Adrenal gland (tissue), 12 donors: ENCODE results near the gene TLCD1. TPM values are rescaled to one million over a fixed set of nuclear protein-coding genes. Genes with fewer than 3 reads are reported as not detected.

ENCODE experiments used
- DNase-seq, 7 donors: peaks; one replicate each; pipeline ENCODE4 v3.0.0-alpha.2; 2019 to 2020
- H3K27ac ChIP-seq, 5 donors: fragments of 200-600 bp; sonication (generic) in 4 of 5; 1 replicate in 3 of 5; 2 replicates in 2 of 5; pipeline versions ENCODE4 v1.5.1 to v1.8.0; 2016 to 2020; ENCODE audit warnings: mild to moderate bottlenecking in 1 of 5
- H3K27me3 ChIP-seq: fragments of 200-600 bp; 2 replicates; pipeline ENCODE4 v1.8.0; 2021
- H3K36me3 ChIP-seq, 2 donors: fragments of 200-600 bp; replicated peaks in 1 of 2; 1 replicate in 1 of 2; 2 replicates in 1 of 2; pipeline versions ENCODE4 v1.5.1 to v1.8.0; 2018 to 2022
- H3K4me1 ChIP-seq, 2 donors: fragments of 200-600 bp; replicated peaks in 1 of 2; 1 replicate in 1 of 2; 2 replicates in 1 of 2; pipeline versions ENCODE4 v1.5.1 to v1.8.0; 2018 to 2021
- H3K4me3 ChIP-seq, 4 donors: fragments of 200-600 bp; sonication (generic) in 3 of 4; one replicate each; pipeline ENCODE4 v1.5.1; 2016 to 2018
- H3K9me3 ChIP-seq, 3 donors: fragments of 200-600 bp; sonication (generic) in 1 of 3; replicated peaks in 1 of 3; 1 replicate in 2 of 3; 2 replicates in 1 of 3; pipeline versions ENCODE4 v1.5.1 to v1.8.0; 2016 to 2021
- POLR2A ChIP-seq, 2 donors: fragments of 450-650 bp; IDR thresholded peaks; one replicate each; pipeline ENCODE4 v1.6.1; 2017; ENCODE audit warnings: antibody characterized with exemption in 2 of 2, mild to moderate bottlenecking in 2 of 2, moderate library complexity in 1 of 2
- WGBS, 4 donors: extraction: QIAGEN DNeasy Blood & Tissue Kit in 2 of 4; methylation state at CpG; one replicate each; pipeline versions ENCODE4 v1.1.5 to v1.1.7; 2013 to 2017; 5-methylcytosine and 5-hydroxymethylcytosine counted together
- intact Hi-C, 2 donors: fragments of 100-400 bp; cut with DNase I; formaldehyde crosslinking; loops; one replicate each; pipeline versions ENCODE4 v1.14.1 to v1.15.0; 2022 to 2023
- polyA plus RNA-seq, 3 donors: library from polyadenylated mRNA; stranded (reverse); fragments of 200-250 nt in 2 of 3; fragments of 350-450 nt in 1 of 3; fragmentation: Illumina TruSeq in 1 of 3; extraction: RNeasy Lipid Tissue Mini Kit (QIAGEN cat#74804) in 1 of 3; gene quantifications; one replicate each; pipeline ENCODE4 v1.2.3, GENCODE V29; 2013 to 2014
- total RNA-seq, 9 donors: library from RNA; depleted of rRNA in 4 of 9; stranded (reverse); fragments of >200 nt in 4 of 9; fragments of 120-200 nt in 1 of 9; fragmentation: NEBNext Ultra II Directional in 1 of 9; extraction: Animal tissue kit (Norgen Biotek cat#: 25700) in 1 of 9; gene quantifications; one replicate each; pipeline versions ENCODE4 v1.1.0 to v1.2.4, GENCODE V29; 2013 to 2023
- TF ChIP-seq, protein P1 (sequence below), 6 experiments: fragments of 450-650 bp in 4 of 6; fragments of 200-600 bp in 2 of 6; sonication (generic) in 1 of 6; IDR thresholded peaks; 1 replicate in 5 of 6; 2 replicates in 1 of 6; pipeline versions ENCODE4 v1.5.1 to v1.8.0; 2016 to 2021; ENCODE audit warnings: antibody characterized with exemption in 6 of 6, mild to moderate bottlenecking in 2 of 6, moderate library complexity in 1 of 6
- donor health status: healthy with polysubstance abuse.
- donor health status: Bipolar disorder and iron deficiency.
- donor health status: DM: yes; HTN: yes; CAD: no.
- donor health status: DM: no; HTN: no; CAD: no.
- donor health status: DM: no; HTN: no; CAD: no.
- donor health status: DM: yes; HTN: yes; CAD: no.

The TLCD1 gene
- total and polyA plus RNA-seq, 12 donors, result 0.52 to 18.8 (median 5.9) TPM

DNA sequence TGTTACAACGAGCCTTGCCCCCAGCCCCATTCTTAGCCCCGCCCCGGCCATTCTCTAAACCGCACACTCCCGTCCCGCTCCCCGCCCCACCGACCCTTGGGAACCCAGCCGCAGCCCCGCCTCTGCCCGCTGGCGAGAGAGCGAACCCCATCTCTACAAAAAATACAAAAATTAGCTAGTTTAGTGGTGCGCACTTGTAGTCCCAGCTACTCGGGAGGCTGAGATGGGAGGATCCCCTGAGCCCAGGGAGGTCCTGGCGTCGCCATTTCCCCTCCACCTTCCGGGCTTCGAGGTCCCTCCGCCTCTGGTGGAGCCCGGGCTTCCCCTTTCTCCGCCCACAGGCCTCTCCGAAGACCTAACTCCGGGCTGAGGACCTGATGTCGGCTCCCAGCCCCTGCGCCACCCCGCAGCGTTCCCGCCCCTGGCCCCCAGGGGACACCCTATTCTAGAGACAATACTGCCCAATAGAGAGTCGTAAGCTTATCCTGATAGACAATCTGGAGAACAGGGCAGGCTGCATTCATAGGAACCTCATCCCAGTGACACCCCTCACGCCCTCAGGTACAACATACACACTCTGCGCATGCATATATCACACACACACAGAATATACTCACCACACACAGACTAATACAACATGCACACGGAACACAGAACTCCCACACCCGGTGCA lies 13.9 kb downstream of the TLCD1 start:
- H3K4me1 ChIP-seq, result peaks cover 17 to 22% of the 10 kb centered on the region in 2 donors
- H3K27ac ChIP-seq, result peak overlapping the region; percentile 73 to 94 (median 78)
- H3K9me3 ChIP-seq, result no peaks in the 10 kb centered on the region
- 49 to 65% (median 51%) methylated on average over 28 to 34 of the region's 34 CpGs for WGBS, 4 donors
- H3K4me3 ChIP-seq, result peak overlapping the region in 2 of 4 donors; percentile 18 to 61
- no peaks in the 10 kb centered on the region for H3K27me3 ChIP-seq
- intact Hi-C loops, result no loop called here
- no peak for TF ChIP-seq POLR2A (IDR thresholded peaks at IDR 0.05)
- TF ChIP-seq, protein P1, sequence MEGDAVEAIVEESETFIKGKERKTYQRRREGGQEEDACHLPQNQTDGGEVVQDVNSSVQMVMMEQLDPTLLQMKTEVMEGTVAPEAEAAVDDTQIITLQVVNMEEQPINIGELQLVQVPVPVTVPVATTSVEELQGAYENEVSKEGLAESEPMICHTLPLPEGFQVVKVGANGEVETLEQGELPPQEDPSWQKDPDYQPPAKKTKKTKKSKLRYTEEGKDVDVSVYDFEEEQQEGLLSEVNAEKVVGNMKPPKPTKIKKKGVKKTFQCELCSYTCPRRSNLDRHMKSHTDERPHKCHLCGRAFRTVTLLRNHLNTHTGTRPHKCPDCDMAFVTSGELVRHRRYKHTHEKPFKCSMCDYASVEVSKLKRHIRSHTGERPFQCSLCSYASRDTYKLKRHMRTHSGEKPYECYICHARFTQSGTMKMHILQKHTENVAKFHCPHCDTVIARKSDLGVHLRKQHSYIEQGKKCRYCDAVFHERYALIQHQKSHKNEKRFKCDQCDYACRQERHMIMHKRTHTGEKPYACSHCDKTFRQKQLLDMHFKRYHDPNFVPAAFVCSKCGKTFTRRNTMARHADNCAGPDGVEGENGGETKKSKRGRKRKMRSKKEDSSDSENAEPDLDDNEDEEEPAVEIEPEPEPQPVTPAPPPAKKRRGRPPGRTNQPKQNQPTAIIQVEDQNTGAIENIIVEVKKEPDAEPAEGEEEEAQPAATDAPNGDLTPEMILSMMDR (IDR thresholded peaks at IDR 0.05), result no peak
- DNase-seq, result peak in 2 of 7 donors; percentile 31 to 42
- peaks cover 0 to 20% of the 10 kb centered on the region in 2 donors for H3K36me3 ChIP-seq

GRCh38 chr17:28711723-28712031 lies 14.4 kb downstream of the TLCD1 start, which contains the start of gene PROCA1:
Gene PROCA1, minus strand, starts transcription at chr17:28711888. Its CDS starts 228 bp downstream, at chr17:28711660.
- Histone ChIP-seq H3K27me3 (no peaks in the 10 kb centered on the region), H3K36me3 (peaks cover 0 to 20% of the 10 kb centered on the region in 2 donors), H3K4me1 (peaks cover 12 to 19% of the 10 kb centered on the region in 2 donors), H3K27ac (peak within 1 kb of the TSS; percentile 73 to 94 (median 78)), H3K4me3 (peak within 1 kb of the TSS in 2 of 4 donors; percentile 18 to 61), H3K9me3 (no peaks in the 10 kb centered on the region)
- TF ChIP-seq POLR2A (IDR thresholded peaks at IDR 0.05), result no peak
- TF ChIP-seq, protein P1 (IDR thresholded peaks at IDR 0.05), result no peak
- 3 to 9% (median 5%) methylated on average over 9 to 20 of the region's 20 CpGs for WGBS, 4 donors
- no peak for DNase-seq
- intact Hi-C loops, result no loop called here

- intact Hi-C loops, result no loop called here
- WGBS, 4 donors, result 1% methylated on average over 48 to 74 of the region's 74 CpGs
- peak; percentile 57 to 64 for TF ChIP-seq POLR2A (IDR thresholded peaks at IDR 0.05)
- TF ChIP-seq, protein P1 (IDR thresholded peaks at IDR 0.05), result peak in 1 of 6 experiments; percentile 2
These were observed 14.9 kb downstream of the TLCD1 start for GRCh38 chr17:28710861-28711722.

DNA sequence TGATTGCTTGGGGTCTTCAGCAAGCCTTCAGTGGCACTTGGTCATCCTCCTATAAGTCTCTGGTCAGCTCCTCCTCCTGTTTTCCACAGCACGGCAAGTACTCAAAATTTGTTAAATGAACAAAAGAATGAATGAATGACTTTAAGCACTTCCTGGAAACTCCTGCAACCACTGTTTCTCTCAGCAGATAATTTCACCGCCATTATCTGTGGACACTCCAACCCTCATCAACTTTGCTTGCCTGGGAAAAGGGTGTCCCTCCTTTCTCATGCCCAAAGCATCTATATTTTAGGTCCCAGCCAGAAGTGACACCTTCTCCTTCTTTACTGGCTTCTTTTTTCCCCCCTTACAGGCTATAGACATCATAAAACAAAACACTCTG lies 18.7 kb downstream of the TLCD1 start:
- Histone ChIP-seq H3K4me3 (no peak overlapping the region), H3K27me3 (no peaks in the 10 kb centered on the region), H3K4me1 (peaks cover 8 to 14% of the 10 kb centered on the region in 2 donors), H3K9me3 (no peaks in the 10 kb centered on the region), H3K36me3 (peaks cover 0 to 11% of the 10 kb centered on the region in 2 donors), H3K27ac (no peak overlapping the region)
- DNase-seq, result no peak
- WGBS, 4 donors, result 83 to 95% (median 92%) methylated on average over 2 of the region's 2 CpGs
- TF ChIP-seq POLR2A (IDR thresholded peaks at IDR 0.05), result no peak
- TF ChIP-seq, protein P1 (IDR thresholded peaks at IDR 0.05), result no peak
- intact Hi-C loops, result loop anchor here in 1 of 2 donors (10.0 kb wide), 1 partner anchor 53 kb away; no protein-coding TSS in a partner anchor

More at GRCh38 chr17:28710861-28711722, 14.9 kb downstream of the TLCD1 start:
- peaks cover 0 to 20% of the 10 kb centered on the region in 2 donors for H3K36me3 ChIP-seq
- no peaks in the 10 kb centered on the region for H3K27me3 ChIP-seq
- H3K4me1 ChIP-seq, result peaks cover 8 to 14% of the 10 kb centered on the region in 2 donors
- peak overlapping the region; percentile 73 to 94 (median 78) for H3K27ac ChIP-seq
- peak; percentile 85 to 93 (median 90) for DNase-seq
- H3K4me3 ChIP-seq, result peak overlapping the region in 2 of 4 donors; percentile 18 to 61
- H3K9me3 ChIP-seq, result no peaks in the 10 kb centered on the region
